ENCODE results near the gene SRP9.

Gene SRP9, protein sequence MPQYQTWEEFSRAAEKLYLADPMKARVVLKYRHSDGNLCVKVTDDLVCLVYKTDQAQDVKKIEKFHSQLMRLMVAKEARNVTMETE

DNA sequence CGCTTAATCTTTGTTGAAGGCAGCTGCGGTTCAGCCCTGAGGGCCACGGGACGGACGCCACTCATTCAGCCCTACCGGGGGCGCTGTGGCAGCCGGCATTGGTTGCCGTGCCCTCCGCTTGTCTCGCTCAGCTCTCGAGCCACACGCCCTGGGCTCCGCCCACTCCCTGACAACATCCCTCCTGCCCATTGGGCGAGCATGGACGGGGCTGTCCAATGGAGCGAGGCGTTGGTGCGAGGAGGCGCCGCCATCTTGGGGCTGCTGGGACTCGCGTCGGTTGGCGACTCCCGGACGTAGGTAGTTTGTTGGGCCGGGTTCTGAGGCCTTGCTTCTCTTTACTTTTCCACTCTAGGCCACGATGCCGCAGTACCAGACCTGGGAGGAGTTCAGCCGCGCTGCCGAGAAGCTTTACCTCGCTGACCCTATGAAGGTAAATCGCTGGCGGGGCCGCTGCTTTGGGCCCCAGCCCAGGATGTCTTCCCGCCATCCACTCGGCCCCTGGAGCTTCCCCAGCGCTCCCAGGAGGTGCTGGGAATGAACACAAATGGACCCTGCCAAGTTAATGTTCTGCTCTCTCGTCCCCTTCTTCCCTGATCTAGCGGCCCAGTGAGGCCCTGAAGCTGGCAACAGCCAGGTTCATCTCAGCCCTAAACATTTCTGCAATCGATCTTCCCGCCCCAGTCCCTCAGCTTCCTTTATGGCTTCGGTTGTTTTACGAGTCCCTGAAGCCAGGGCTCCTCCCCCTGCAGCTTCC is at the start of gene SRP9:
TSS of gene SRP9 (plus strand) at position 244 of the 754 bp plus-strand sequence. CDS start at position 359, 115 bp downstream.
- peak; percentile 99 for DNase-seq

DNA sequence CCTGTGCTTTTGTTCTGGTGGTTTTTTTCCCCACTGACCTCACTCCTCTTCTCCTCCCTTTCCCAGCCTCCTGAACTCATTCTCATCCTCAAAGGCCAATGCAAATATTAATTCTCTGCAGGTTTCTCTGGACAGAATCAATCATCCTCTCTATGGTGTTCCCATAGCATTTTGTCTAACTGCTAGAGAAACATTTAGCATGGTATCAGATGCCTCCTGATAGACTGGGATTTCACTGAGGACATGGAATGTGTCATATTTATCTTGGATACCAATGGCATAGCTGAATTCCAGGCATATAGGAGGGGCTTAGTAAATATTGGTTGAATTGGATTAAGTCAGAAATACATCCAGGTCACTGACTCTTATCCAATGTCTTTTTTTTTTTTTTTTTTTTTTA is 46.1 kb upstream of the SRP9 start:
- no peak for DNase-seq

DNA sequence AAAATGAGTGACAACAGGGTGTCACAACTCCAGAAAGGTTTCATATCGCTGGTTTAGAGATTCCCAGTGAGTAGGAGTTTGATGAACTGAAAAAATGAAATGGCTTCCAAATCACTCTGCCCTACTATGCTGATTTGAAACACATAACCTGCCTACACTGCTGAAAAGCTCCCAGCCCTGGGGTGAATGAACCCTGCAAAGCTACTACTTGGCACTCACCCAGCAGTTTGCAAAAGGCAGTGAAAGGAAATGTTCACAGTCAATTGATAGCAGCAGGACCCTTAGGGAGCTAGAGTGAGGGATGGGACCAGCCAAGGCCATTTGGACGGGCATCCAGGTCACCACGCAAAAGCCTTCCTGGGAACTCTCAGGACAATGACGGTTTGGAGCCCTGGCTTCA is 44.4 kb upstream of the SRP9 start:
- no peak for DNase-seq

DNA sequence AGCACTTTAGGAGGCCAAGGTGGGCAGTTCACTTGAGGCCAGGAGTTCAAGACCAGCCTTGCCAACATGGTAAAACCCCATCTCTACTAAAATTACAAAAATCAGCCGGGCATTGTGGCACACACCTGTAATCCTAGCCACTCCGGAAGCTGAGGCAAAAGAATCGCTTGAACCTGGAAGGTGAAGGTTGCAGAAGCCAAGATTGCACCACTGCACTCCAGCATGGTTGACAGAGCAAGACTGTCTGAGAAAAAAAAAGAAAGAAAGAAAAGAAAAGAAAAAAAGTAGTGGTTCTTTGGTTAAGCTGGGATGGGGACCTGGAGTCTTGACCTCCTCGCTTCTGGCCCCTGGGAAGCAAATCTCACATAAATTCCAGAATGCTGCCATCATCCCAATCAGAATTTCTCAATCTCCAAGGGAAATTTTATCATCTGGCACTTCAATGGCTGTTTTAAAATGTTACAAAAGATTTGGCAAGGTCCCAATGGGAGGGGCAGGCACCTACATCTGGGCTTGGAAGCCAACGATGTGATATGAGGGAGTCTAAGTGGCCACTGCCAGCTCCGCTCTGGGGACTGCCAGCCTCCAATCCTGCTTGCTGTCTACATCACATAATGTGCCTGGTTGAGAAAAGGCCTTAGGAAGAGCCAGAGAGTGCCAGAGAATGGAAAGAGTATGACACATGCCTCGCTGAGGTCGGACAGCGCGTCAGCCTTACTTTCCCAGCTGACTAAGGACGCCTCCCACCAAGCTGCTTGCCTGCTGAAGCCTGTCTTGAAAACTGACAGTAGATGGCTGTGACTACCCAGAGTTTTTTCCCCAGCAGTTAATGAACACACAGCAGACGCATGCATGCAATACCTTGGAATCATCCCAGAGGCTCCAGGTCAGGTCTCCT is 42.1 kb upstream of the SRP9 start:
- DNase-seq = peak; percentile 63

DNA sequence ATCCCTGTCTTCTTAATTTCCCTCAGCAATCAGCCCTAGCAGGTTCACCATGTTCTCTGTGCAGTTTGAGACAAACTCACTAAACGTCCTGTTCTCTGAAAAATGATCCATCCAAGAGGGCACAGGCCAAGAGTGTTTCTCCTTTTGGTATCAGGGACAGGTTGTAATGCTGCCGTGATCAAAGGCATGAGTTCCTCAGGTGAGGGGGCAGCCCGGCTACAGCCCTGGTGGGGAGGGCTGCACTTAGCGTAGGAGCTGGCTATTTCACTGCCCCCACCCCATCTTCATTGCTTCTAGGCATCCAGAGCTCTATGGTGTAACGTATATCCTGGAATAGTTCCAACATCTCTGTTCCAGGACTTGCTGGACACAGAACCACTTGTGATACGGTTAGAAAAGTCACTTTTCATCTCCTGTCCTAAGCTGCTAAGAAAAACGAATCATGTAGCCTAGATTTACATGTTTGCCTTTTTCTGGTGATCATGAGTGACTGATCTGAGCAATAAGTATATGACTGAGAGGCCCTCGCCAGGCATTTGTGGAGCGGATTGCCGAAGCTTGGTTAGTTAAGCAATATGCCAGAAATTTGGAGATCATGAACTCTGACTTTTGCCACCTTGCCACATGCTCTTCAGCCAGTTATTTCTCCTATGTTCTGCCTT is 41.1 kb upstream of the SRP9 start:
- DNase-seq = no peak

DNA sequence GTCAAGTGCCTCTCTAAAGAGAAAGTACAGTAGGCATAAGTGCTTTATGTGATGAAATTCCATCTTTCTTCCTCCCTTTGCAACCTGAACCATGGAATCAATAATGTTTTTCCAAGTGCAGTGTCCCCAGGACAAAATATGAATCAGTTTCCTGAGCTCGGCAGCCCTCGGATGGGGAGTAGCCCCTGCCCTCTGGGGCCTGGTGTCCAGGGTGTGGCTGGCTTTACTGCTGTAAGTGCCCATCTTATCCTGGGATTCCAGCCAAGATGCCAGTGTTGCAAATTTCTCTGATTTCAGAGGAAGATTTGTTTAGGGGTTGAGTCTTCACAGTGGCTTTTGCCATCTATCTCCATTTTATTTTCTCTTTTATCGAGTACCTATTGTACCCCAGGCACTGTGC is 40.5 kb upstream of the SRP9 start:
- no peak for DNase-seq

DNA sequence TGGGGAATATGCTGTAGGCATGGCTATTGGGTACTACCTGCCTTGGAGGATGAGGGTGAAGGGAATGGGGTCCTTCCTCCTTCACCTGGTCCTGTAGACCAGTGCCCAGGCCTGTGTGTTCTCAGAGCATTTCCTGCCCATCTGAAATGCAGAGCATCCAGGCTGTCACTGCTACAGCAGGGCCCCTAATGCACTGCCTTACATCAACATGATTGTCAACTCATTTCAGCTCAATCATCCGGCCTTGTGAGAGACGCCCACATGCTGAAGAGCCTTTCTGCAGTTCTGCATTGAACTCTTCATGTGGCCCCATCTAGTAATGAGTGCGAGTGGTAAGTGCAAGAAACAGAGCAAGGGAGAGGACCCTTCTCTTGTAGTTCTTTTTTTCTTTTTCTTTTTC is 39.8 kb upstream of the SRP9 start:
- no peak for DNase-seq

DNA sequence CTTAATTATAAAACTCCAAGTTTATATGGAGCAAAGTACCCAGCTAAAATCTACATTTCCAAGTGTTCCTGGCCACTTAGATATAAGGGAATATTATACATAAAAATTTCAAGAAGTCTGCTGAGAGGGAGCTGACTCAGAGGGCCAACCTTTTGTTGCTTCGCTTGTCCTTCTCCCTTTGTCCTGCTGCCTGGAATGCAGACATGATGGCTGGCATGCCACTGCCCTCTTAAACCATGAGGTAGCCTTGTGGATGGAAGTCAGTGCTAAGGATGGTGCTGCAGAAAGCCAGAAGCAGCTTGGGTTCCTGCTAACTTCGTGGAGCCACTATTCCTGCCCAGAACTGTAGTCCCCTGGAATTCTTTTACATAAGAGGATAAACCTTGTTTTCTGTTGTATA is 38.9 kb upstream of the SRP9 start:
- DNase-seq = no peak

DNA sequence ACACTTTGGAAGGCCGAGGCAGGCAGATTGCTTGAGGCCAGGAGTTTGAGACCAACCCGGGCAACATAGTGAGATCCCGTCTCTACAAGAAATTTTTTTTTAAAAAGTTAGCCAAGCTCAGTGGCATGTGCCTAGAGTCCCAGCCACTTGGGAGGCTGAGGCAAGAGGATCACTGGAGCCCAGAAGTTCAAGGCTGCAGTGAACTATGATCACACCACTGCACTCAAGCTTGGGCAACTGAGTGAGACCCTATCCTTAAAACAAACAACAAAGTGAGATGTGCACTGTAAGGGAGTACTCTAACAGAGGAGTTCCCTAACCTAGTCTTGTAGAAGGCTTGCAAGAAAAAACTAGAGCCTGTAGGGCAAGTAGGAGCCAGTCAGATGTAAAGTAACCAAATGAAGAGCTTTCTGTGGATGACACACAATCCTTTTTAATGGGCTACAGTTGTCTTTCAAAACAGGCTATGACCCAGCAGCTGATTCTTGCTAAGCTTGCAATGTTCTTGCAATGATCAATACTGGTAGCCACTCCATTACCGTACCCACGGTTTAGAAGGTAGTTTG is 38.0 kb upstream of the SRP9 start:
- no peak for DNase-seq

DNA sequence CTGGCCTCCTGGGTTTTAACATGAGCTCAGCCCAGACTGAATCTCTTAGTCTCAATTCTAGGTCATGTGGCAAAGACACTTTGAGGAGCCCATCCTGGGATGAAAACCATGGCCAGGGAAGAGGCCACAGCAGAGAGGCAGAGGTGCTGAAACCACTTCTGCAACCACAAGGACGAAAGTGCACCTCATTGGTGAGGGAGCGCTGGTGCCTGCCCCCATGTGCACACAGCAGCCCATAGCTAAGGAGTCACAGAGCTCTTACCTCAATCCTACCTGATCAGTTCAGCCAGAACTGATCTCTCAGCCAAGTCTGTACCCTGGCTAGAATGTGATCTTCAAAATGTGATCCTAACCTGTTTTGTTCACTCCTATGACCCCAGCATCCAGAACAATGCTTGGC is 32.9 kb upstream of the SRP9 start:
- no peak for DNase-seq

DNA sequence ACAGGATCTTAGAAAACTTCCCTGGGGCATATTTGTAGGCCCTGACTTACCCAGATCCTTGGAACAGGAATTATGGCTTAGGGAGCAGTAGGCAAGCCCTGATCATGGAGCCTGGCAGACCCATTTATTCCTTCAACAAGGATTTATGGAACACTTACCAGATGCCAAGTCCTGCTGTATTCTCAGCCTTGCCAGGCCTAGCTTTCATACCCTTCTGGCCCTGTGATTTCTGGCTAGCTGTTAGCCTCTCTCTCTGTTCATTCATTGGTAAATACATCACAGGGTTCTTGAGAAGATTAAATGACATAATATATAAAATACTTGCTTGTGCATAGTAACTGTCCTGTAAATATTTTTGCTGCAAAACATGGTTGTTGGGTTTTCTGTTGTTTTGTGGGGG is 32.4 kb upstream of the SRP9 start:
- DNase-seq = peak; percentile 59

DNA sequence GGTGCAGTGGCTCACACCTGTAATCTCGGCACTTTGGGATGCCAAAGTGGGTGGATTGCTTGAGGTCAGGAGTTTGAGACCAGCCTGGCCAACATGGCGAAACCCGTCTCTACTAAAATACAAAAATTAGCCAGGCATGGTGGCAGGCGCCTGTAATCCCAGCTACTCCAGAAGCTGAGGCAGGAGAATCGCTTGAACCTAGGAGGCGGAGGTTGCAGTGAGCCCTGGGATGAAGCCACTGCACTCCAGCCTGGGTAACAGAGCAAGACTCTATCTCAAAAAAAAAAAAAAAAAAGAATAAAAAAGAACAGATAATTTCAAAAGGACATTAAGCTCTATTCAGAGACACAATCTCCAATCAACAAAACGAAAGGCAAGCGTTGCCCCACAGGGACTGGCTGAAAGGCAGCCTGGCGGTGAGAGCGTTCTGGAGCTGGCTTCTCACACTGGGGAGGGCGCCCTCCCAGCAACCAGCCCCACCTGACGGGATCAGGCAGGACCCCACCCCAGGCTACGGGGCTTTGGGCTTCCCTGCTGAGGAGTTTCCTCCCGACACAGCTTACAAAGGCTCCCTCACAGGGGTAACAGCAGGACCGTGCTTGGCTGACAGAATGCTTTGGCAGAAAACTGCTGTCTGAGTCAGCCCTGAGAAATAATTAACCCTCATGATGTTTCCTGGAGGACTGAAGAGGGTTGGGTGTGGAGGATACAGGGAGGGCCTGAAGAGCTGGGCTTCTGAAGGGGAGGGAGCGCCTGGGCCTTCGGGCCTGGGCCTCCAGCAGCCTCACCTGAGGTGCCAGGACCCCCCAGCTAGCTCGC is 31.1 kb upstream of the SRP9 start:
- DNase-seq = peak; percentile 84

DNA sequence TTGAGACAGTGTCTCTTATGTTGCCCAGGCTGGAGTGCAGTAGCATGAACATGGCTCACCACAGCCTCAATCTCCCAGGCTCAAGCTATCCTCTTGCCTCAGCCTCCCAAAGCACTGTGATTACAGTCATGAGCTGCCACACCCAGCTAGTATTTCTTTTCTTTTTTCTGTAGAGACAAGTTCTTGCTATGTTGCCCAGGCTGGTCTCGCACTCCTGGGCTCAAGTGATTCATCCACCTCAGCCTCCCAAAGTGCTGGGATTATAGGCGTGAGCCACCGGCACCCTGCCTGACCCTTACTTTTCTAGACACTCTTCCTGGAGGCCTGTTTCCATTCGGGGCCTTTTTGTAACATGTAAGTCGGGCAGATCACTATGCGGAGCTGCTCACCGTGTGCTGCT is 30.1 kb upstream of the SRP9 start:
- no peak for DNase-seq

DNA sequence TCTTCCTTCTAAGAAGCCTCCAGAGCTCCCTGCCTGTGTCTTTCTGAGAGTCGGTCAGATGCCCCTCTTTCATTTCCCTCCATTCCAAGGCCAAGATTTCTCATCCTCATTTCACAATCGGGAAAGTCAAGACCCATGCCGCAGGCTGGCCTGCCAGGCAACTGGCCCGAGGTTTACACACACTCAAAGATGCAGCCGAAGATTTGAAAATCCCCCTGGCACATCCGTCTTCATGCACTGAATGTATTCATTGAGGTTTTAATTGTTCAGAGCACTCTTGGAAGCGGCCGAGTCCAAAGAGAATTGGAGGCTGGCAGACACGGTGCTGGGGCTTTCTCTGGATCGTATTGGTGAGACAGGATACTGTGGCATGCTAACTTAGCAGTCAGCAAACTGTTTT is 29.1 kb upstream of the SRP9 start:
- no peak for DNase-seq

DNA sequence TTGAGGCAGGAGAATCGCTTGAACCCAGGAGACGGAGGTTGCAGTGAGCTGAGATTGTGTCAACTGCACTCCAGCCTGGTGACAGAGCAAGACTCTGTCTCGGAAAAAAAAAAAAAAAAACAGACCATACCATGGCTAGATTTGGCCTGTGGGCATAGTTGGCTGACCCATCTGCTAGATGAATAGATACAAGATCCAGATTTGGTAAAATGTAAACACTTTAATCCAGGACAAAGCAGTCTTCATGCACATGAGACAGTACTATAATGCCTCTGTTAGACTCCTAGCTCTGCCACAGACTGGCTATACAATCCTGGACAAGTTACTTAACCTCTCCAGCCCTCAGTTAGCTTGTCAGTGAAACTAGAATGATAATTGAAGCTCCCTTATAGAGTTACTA is 27.9 kb upstream of the SRP9 start:
- no peak for DNase-seq

DNA sequence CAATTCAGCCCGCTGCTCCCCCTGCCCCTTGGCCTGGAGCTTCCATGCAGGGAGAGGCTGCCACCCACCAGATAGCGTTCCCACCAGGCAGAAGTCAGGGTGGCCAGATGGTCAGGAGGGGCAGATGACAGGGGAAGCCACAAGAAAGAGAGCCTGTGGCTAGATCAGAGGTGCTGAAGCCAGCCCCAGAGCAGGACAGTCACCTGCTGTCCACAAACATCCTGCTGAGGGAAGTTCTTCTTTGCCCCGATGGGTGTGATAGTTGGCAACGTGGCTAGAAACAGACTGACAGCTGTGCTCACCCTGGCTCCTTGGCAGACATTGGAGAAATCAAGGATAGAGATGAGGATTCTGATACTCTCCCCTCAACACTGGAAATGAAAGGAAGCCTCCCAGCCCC is 27.2 kb upstream of the SRP9 start:
- DNase-seq = no peak

DNA sequence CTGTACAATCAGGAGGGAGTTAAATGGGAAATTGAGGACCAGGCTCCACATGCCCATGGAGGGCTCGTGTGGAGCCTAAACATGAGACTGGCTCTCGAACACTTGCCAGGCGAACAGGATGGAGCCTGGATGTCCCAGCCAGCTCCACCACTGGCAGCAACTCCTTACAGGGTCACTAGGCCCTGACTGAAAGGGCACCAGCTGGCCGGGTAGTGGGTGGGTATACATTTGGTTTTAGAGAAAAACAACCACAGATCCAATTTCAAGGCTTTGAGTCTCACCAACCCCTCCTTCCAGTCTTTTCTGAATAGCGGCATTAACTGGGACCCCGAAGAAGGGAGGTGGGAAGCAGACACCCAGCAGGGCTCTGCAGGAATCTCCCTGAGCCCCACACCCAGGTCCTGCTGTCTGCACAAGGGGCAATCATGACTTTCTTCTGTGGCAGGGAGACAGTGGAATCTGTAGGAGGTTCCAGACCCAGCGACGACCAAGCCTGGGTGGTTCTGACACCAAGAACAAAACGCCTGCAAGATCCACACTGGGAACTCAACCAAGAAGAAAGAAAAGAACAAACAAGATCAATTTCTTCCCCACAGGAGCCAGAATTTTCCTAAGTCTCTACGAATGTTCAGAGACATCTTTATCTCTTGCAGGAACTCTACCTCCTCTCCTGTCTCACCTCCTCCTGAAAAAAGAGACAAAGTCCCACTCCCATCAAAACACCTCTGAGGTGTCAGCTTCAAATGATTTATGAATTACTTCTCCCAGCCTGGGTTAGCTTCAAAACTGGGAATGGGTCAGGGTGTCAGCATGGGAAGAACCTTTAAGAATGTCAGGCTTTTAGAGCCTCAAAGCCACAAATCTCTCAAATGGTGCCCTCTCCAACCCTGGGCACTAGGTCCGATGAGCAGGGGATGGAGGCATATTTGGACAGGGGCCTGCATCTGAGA is 26.5 kb upstream of the SRP9 start:
- no peak for DNase-seq

DNA sequence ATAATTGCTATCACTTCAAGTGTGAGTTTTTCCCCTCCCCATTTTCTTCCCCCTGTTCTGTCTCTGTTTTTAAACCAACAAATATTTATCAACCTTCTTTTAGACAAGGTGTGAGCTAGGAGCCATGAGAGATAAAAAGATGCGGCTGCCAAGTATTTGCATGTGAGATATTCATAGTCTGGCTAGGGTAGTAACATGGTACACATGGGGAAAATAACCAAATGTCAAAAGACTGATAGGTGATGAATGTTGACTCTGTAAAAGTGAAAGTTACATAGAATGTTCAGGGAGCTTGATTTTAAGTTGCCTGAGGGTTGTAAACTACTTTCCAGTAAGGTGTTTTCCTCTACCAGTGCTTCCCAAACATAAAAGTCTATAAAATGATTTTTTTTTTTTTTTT is 25.4 kb upstream of the SRP9 start:
- DNase-seq = no peak

DNA sequence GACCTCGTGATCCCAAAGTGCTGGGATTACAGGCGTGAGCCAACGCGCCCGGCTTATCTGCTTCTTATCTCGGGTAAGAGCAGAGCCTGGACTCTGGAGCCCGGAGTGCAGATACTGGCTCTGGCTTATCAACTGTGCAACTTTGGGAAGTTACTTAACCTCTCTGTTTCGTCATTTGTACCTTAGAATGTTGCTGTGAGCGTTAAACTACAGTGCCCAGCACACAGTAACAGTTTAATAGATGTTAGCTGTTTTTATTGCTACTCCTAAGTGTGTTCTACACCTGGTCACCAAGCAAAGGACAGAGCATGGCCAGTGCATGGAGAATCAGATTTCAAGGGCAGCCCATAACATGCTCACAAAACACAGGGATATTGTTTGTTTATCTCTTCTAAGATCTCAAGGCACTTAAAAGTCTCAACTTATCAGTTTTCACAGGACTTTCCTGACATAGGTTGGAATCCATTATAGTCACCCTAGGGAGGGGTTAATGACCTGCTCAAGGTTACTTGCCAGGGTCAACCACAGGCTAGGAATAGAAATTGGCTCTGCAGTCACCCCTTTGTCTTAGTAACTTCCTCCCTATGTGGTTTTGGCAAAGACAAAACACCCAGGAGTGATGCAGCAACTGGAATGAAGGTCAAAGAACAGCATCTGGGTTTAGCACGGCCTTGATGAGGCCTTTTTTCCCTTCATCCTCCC is 22.5 kb upstream of the SRP9 start:
- no peak for DNase-seq

DNA sequence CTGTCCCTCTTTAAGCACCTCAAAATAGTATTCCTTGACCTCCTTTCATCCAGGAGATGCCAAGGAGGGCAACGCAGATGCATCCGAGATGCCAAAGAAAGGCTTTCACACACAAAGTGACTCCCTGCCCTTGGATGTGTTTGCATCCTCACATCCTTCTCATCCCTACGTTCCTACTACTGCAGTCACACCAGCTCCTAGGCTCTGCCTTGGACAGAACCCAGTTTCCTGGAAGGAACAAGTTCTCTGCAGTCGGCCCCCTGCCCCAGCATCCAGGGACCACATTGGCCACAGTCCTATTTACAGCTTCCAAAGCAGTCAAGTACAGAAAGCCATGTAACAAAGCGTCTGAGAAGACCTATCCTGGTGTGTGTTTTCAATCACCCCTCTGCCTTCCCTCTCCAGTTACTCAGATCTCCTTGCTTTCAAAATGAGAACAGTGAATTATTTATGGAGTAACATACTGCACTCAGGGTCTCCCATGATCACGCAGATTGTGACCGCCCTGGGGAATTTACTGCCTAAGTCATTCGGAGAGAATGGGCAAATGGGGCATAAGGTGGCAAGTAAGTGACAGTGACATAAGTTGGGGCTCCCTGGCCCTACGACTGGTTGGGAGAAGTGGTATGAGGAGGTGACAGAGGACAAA is 21.8 kb upstream of the SRP9 start:
- DNase-seq = peak; percentile 81
